Hematopoietic multipotent progenitor cell treated with erythropoietin and hydrocortisone succinate and interleukin-3 and kit ligand, for 8 days (in vitro differentiated cells): Measurements from ENCODE around the gene ZMYM5.
A peak's percentile ranks its signal among the peaks of the same experiment; 100 is the strongest.
"Not testable (repeated sequence)": the region's sequence is repeated elsewhere in the genome, so short reads cannot be mapped to it uniquely, and the experiment has no call there.

Source experiments
- DNase-seq: peaks from one replicate; pipeline ENCODE4 v3.0.0-alpha.2; 2015

Gene ZMYM5

GRCh38 chr13:19818223-19818842 is 45.1 kb downstream of the ZMYM5 start:
- peak; percentile 35 for DNase-seq

GRCh38 chr13:19817510-19818158 is 45.8 kb downstream of the ZMYM5 start:
- DNase-seq, result no peak

GRCh38 chr13:19817106-19817505 is 46.3 kb downstream of the ZMYM5 start:
- DNase-seq, result no peak

GRCh38 chr13:19815842-19816241 is 47.6 kb downstream of the ZMYM5 start:
- not testable (repeated sequence) for DNase-seq

- no peak for DNase-seq
Measured at GRCh38 chr13:19810996-19811881, 52.2 kb downstream of the ZMYM5 start.

GRCh38 chr13:19810151-19810550 is 53.3 kb downstream of the ZMYM5 start:
- DNase-seq, result no peak

- no peak for DNase-seq
Measured at GRCh38 chr13:19805765-19806164, 57.7 kb downstream of the ZMYM5 start.

GRCh38 chr13:19795956-19796355 is 67.5 kb downstream of the ZMYM5 start:
- no peak for DNase-seq

- no peak for DNase-seq
Measured at GRCh38 chr13:19794631-19795030, 68.8 kb downstream of the ZMYM5 start.

- DNase-seq, result no peak
Measured at GRCh38 chr13:19791953-19792537, 71.4 kb downstream of the ZMYM5 start.

GRCh38 chr13:19782727-19783682 is 80.4 kb downstream of the ZMYM5 start, which contains the start of gene PSPC1:
Gene PSPC1 (minus strand): TSS chr13:19782945. CDS start chr13:19782757, 188 bp downstream.
- peak; percentile 95 for DNase-seq

- peak; percentile 29 for DNase-seq
Measured at GRCh38 chr13:19782049-19782726, 81.3 kb downstream of the ZMYM5 start.

GRCh38 chr13:19781526-19781925 is 81.9 kb downstream of the ZMYM5 start:
- DNase-seq, result peak; percentile 43

- DNase-seq, result peak; percentile 13
Measured at GRCh38 chr13:19780753-19781418, 82.6 kb downstream of the ZMYM5 start.
